ENCODE data around the gene MSH2. TPM values are rescaled to one million over a fixed set of nuclear protein-coding genes. Genes with fewer than 3 reads are reported as not detected.
"Not testable (repeated sequence)": the region's sequence is repeated elsewhere in the genome, so short reads cannot be mapped to it uniquely, and the experiment has no call there.

The MSH2 gene
- polyA plus RNA-seq, 1 donor, result 25.6 TPM

DNA sequence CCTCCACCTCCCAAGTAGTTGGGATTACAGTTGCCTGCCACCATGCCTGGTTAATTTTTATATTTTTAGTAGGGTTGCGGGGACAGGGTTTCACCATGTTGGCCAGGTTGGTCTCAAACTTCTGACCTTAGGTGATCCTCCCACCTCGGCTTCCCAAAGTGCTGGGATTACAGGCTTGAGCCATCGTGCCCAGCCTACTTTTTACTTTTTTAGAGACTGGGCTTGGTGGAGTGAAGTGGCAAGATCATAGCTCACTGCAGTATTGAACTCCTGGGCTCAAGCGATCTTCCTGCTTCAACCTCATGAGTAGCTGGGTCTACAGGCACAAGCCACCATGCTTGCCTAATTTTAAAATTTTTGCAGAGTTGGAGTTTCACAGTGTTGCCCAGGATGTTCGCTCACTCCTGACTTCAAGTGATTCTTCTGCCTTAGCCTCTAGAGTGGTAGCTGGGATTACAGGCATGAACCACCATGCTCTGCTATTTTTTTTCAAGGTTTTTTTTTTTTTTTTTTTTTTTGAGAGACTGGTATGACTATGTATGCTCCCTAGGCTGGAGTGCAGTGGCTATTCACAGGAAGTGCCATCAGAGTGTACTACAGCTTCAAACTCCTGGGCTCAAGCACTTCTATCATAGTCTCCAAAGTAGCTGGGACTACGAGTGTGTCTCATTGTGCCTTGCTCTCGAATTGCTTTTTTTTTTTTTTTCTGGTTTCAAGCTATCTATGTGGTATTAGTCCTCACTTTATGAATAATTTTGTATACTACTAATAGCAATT, 11.9 kb downstream of the MSH2 start:
- DNase-seq, result no peak

DNA sequence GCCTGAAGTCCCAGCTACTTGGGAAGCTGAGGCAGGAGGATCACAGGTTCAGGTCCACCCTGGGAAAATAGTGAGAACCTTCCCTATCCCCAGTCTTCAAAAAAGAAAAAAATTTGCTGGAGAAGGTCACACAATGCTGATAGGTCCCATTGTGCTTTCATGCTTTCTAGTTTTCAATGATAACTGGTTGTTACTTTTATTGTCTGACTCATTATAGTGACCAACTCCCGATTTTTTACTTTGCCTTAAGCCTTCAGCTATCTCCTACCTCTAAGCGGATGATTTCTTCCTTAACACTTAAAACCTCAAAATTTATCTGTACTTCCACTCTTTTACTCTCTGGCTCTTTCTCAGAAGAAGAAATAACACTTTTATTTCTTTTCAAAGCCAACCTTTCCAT, 17.3 kb downstream of the MSH2 start:
- no peak for DNase-seq

DNA sequence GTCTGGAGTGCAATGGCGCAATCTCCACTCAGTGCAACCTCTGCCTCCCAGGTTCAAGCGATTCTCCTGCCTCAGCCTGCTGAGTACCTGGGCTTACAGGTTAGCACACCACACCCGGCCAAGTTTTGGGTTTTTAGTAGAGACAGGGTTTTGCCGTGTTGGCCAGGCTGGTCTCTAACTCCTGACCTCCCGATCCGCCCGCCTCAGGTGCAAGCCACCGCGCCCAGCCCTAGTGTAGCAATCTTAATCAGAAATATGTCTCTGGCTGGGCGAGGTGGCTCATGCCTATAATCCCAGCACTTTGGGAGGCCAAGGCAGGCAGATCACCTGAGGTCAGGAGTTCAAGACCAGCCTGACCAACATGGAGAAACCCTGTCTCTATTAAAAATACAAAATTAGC, 17.7 kb downstream of the MSH2 start:
- DNase-seq, result not testable (repeated sequence)

DNA sequence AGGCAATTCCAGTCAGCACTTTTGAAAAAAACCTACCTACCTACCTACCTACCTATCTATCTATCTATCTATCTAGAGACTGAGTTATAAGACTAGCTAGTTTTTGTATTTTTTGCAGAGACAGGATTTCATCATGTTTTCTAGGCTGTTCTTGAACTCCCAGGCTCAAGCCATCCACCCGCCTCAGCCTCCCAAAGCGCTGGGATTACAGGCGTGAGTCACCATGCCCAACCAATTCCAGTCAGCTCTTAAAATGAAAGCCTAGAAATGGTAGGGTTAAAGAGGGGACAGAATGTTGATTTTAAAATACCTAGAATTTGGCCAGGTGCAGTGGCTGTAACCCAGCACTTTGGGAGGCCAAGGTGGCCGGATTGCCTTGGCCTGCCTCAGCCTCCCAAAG, 19.1 kb downstream of the MSH2 start:
- no peak for DNase-seq

DNA sequence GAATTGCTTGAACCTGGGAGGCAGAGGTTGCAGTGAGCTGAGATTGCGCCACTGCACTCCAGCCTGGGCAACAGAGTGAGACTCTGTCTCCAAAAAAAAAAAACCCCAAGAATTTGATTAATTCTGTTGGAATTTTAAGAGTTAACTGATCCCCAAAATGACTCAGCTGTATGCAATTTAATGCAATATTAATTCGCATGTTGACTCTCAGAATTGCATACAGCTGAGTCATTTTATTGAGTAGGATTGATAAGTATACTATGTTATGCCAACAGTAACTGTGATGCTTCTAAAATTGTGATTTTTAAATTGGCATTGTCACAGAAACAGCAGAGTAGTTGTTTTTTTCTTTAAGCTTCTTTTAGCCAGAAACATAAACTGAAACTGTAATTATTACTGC, 19.6 kb downstream of the MSH2 start:
- no peak for DNase-seq

DNA sequence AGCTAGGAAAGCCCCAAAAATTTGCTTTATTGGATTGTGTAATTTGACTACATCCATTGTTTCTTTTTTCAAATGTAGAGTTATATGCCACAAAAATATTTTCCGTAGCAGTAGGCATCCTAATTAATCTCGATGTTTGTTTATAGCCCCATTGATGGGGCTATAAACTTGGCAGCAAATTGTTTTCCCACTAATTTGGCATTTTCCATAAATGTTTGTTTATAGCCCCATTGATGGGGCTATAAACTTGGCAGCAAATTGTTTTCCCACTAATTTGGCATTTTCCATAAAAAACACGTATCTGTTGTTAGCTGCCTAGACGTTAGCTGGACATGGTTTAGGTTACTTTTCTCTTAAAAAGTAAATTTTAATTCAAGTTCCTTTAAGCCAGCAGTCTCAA, 23.8 kb downstream of the MSH2 start:
- no peak for DNase-seq

DNA sequence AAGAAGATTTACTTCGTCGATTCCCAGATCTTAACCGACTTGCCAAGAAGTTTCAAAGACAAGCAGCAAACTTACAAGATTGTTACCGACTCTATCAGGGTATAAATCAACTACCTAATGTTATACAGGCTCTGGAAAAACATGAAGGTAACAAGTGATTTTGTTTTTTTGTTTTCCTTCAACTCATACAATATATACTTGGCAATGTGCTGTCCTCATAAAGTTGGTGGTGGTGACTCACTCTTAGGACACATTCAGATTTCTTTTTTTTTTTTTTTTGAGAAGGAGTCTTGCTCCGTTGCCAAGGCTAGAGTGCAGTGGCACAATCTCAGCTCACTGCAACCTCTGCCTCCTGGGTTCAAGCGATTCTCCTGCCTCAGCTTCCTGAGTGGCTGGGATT, 26.8 kb downstream of the MSH2 start:
- no peak for DNase-seq

DNA sequence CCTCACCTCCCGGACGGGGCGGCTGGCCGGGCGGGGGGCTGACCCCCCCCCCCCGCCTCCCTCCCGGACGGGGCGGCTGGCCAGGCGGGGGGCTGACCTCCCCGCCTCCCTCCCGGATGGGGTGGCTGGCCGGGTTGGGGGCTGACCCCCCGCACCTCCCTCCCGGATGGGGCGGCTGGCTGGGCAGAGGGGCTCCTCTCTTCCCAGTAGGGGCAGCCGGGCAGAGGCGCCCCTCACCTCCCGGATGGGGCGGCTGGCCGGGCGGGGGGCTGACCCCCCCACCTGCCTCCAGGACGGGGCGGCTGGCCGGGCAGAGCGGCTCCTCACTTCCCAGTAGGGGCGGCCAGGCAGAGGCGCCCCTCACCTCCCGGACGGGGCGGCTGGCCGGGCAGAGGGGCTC, 30.1 kb downstream of the MSH2 start:
- not testable (repeated sequence) for DNase-seq

DNA sequence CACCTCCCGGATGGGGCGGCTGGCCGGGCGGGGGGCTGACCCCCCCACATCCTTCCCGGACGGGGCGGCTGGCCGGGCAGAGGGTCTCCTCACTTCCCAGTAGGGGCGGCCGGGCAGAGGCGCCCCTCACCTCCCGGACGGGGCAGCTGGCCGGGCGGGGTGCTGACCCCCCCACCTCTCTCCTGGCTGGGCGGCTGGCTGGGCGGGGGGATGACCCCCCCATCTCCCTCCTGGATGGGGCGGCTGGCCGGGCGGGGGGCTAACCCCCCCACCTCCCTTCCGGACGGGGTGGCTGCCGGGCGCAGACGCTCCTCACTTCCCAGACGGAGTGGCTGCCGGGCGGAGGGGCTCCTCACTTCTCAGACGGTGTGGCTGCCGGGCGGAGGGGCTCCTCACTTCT, 30.5 kb downstream of the MSH2 start:
- DNase-seq, result not testable (repeated sequence)

DNA sequence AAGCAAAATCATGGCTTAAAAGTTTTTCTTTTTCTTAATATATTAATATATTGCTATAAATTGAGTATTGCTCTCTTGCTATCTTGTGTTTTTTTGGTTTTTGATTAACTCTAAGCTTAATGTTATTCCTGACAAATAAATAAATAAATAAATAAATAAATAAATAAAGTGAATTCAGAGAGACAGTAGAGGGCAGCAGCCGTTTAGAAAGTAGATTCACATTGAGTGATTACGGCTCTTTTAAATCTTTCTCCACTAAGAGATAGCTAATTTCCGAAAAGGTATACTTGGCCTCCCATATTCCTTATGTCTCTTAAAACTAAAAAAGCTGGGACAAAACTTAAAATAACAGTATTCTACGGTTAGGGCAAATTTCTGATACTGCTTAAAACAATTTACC, 34.3 kb downstream of the MSH2 start:
- DNase-seq, result peak; percentile 33

DNA sequence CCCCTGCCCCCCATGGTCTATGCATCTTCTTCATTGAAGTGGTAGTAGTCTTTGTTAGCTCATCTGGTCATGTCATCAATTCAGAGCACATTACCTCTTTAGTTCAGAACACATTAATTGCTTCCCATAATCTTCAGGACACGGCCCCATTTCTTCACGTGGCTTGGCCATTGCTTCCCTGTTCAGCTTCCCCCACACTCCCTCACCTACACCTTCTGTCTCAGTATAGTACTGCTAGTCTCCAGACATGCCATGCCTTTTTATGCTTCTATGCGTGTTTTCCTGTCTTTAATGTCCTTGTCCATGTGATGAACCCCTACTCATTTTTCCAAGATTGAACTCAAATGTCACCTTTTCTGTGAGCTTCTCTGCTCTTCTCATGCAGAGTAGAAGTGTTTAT, 35.1 kb downstream of the MSH2 start:
- DNase-seq, result no peak

DNA sequence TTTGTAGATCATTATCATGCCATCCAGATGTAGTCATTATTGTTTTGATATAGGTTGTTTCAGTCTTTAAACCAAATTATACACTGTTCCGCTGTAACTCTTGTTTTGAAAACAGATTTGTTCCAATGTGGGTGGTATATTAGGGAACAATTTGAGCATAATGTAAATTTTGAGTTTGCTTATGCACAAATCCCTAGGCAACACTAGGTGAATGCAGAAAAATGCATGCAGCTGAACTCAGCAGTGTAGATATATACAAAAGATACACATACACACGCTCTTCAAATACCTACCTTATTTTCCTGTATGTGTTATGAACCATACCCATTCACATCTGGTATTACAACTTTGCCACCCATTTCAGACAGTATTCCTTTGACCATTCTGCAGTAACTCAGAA, 35.8 kb downstream of the MSH2 start:
- DNase-seq, result no peak

DNA sequence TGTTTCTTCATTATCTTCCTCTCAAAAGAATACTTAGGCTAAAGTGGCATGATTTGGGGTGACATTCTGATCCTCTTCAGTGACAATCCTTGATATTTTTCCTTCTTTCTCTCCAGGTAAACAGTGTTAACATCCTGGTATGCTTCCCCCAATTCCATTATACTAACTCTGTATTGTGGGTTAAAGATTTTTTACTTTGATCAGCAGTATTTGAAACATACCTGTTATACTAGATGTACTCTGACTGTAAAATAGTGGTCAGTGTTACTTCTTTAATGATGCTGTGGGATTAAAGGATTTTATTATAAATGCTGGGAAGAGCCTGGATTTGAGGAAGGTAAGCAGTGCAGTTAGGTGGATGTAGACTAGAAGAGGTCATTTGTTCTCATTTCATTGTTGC, 48.8 kb downstream of the MSH2 start:
- no peak for DNase-seq

DNA sequence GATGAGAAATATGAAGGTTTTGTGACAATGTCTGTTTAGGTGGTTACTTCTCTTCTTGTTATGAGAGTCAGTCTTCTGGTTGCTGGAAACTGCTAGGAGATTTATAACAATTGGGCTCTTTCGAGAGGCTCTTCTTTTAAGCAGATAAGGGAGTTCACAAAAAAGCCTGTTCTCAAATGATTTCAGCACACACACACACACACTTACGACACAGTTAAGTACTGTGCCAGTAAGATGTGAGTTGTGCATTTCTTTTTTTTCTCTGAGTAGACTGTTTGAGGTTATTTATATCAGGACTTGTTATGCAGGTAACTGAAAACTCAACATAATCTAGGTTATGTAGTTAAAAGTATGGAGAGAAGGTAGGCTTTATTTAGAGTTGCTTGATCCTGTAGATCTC, 49.8 kb downstream of the MSH2 start:
- no peak for DNase-seq

DNA sequence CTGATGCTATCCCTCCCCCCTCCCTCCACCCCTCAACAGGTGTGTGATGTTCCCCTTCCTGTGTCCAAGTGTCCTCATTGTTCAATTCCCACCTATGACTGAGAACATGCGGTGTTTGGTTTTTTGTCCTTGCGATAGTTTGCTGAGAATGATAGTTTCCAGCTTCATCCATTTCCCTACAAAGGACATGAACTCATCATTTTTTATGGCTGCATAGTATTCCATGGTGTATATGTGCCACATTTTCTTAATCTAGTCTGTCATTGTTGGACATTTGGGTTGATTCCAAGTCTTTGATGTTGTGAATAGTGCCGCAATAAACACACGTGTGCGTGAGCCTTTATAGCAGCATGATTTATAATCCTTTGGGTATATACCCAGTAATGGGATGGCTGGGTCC, 51.9 kb downstream of the MSH2 start:
- not testable (repeated sequence) for DNase-seq

DNA sequence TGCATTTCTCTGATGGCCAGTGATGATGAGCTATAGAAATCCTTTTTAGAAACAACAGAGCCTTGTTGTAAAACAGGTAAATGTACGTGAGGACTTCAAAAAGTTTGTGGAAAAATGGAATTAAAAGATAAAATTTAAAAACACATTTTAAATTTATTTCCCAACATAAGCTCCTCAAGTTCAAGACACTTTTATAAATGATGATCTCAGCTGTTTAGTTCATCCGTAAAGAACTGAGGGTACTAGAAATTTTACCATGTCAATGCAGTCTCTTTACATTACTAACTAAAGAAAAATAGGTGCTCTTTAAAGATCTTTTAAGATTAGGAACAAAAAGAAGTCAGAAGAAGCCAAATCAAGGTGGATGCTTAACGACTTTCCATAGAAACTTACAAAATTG, 52.5 kb downstream of the MSH2 start:
- DNase-seq, result no peak

DNA sequence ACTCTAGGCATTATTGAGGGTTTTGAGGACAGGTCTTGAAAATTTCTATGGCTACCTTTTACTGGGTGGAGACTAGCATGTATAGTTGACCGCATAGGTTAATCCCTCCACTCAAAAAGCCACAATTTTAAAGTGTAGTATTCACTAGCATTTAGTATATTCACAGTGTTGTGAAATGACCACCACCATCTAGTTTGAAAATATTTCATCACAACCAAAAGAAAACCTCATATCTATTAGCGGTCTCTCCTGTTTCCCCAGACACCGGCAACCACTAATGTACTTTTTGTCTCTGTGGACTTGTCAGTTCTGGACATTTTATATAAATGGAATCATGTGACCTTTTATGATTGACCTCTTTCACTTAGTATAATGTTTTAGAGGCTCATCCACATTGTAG, 53.9 kb downstream of the MSH2 start:
- DNase-seq, result no peak

DNA sequence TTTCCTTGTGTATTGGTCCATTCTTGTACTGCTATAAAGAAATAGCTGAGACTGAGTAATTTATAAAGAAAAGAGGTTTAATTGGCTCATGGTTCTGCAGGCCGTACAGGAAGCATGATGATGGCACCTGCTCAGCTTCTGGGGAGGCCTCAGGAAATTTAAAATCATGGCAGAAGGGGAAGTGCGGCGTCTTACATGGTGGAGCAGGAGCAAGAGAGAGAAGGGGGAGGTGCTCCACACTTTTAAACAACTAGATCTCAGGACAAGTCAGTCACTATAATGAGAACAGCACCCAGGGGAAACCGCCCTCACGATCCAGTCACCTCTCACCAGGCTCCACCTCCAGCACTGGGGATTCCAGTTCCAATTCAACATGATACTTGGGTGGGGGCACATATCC, 54.3 kb downstream of the MSH2 start:
- DNase-seq, result no peak

DNA sequence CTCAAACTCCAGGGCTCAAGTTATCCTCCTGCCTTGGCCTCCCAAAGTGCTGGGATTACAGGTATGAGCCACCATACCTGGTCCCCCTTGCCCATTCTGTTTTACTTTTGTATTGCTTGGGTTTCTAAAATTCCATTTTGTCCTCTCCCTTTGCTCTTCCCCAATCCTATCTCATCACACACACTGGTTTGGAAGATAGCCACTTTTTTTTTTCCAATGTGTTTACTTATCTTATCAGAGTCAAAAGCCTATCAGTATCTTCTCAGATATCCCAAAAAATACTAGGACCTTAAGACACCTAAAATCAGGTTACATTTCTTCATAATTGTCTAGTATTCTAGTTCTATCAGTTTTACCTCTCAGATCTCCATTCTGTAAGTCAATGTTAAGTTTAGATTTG, 56.1 kb downstream of the MSH2 start:
- no peak for DNase-seq

DNA sequence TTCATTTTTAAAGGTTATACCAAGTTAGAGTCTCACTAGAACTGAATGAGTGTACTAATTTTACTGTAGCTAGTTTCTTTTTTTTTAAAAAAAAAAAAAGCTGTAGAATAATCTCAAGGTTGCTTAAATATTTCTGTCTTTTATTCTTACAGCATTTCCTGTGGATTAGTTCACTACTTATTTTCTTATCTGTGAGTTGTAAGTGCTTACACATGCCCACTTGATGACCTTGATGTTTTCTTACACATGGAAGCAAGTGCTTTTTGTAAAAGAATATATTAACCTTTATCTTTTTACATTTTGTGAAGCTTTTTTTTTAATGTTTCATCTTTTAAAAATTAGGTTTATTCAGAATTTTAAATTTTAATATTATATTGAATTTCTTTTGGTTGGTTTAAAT, 57.8 kb downstream of the MSH2 start:
- DNase-seq, result no peak

DNA sequence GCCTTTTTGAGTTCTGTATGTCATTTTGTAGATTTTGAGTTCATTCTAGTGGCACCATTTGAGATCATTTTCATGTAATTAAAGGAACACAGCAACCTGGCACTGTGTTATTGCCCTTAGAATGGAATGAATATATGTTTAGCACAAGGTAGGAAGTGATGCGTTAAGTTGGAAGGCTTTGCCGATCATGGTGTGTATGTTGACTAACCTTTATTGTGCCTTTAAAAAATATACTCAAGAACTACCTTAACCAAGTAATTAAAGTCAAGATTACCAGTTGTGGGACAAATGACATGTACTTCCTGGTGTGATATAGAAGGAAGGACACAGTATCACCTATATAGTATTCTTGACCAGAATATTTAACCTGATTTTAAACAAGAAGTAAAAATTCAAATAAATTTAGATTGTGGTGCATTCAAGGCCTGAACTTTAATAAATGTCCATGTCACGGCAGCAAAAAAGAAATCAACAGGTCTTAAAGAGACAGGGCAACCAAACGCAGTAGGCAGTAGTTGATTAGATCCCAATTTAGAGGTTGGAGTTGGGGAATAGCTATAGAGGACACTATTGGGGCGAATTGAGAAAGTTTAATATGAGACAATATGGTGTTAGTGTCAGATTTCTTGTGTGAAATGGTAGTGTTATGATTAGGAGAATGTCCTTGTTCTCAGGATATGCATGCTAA, 68.6 kb downstream of the MSH2 start:
- DNase-seq, result no peak

DNA sequence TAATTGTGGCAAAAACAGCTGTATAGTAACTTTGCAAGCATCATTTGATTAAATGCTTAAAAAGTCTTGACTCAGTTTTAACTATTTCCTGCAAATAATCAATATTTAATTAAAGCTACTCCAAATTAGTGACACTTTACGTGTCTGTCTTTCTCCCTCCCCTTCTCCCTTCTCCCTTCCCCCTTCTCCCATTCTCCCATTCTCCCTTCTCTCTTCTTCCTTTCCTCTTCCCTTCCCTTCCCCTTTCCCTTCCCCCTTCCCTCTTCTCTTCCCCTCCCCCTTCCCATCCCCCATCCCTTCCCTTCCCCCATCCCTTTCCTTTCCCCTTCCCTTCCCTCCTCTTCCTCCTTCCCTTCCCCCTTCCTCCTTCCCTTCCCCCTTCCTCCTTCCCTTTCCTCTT, 76.9 kb downstream of the MSH2 start:
- no peak for DNase-seq

DNA sequence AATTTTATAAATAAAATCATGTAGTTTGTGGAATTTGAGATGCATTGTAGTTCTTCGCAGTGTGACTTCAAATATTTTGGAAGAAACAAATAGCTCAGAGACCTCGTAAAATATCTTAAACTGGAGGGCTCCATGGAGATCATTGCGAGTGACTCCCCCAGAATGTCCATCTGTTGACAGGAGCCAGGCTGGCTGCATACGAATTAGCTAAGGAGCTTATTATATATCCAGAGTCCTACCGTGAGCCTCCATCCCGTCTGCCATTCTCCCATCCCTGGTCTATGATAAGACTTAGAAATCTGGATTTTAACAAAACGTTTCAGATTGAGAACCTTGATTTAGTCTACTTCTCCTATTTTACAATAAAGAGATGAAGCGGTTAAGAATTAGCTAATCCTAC, 80.2 kb downstream of the MSH2 start:
- DNase-seq, result no peak

DNA sequence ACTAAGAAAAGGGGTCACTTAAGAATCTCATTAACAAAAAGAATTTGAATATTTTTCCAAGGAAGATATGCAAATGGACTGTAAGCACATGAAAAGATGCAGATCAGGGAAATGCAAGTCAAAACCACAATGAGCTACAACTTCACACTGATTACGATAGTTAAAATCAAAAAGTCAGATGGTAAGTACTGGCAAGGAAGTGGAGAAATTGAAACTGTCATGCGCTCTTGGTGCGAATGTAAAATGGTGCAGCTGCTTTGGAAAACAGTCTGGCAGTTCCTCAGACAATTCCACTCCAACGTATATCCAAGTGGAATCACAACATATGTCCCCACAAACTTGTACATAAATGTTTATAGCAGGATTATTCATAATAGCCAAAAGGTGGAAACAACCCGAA, 81.4 kb downstream of the MSH2 start:
- DNase-seq, result no peak

DNA sequence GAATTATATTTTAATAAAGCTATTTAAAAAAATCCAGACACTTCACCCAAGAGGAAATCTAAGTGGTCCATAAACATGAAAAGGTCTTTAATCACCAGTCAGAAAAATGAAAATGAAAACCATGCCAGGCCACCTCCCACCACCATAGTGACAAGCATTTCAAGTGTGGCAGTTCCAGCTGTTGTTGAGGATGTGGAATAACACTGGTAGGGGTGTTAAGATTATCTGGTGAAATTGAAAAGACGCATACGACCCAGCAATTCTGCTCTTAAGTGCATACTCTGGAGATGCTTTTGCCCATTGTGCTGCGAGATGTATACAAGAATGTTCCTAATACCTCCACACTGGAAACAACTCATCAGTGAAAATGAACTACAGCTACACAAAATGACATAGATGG, 82.2 kb downstream of the MSH2 start:
- no peak for DNase-seq
